ENCODE measurements around the gene GRID1.

GRCh38 chr10:86136934-86137333, 229.7 kb downstream of the GRID1 start:
- TF ChIP-seq, protein P1, sequence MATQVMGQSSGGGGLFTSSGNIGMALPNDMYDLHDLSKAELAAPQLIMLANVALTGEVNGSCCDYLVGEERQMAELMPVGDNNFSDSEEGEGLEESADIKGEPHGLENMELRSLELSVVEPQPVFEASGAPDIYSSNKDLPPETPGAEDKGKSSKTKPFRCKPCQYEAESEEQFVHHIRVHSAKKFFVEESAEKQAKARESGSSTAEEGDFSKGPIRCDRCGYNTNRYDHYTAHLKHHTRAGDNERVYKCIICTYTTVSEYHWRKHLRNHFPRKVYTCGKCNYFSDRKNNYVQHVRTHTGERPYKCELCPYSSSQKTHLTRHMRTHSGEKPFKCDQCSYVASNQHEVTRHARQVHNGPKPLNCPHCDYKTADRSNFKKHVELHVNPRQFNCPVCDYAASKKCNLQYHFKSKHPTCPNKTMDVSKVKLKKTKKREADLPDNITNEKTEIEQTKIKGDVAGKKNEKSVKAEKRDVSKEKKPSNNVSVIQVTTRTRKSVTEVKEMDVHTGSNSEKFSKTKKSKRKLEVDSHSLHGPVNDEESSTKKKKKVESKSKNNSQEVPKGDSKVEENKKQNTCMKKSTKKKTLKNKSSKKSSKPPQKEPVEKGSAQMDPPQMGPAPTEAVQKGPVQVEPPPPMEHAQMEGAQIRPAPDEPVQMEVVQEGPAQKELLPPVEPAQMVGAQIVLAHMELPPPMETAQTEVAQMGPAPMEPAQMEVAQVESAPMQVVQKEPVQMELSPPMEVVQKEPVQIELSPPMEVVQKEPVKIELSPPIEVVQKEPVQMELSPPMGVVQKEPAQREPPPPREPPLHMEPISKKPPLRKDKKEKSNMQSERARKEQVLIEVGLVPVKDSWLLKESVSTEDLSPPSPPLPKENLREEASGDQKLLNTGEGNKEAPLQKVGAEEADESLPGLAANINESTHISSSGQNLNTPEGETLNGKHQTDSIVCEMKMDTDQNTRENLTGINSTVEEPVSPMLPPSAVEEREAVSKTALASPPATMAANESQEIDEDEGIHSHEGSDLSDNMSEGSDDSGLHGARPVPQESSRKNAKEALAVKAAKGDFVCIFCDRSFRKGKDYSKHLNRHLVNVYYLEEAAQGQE (IDR thresholded peaks at IDR 0.05; ENCODE audit: low read depth, low read length): no peak
- no peak for TF ChIP-seq CTCF (IDR thresholded peaks at IDR 0.05)
- TF ChIP-seq ELF1 (IDR thresholded peaks at IDR 0.05): no peak
